GM23338 (cell line): ENCODE data around the gene ITFG1. TPM values are rescaled to one million over a fixed set of nuclear protein-coding genes. Genes with fewer than 3 reads are reported as not detected.

ENCODE experiments used
- ATAC-seq: fragments of 200-7000 bp; cut with Tn5 transposase; 3 replicates; pipeline ENCODE4 v1.9.1; 2020
- DNase-seq: peaks from one replicate; pipeline ENCODE4 v3.0.0-alpha.2; 2015; ENCODE audit warnings: low spot score
- H2AFZ ChIP-seq: fragments of 200-600 bp; sonication (generic); 2 replicates; pipeline ENCODE4 v1.8.0; 2016; ENCODE audit warnings: antibody characterized with exemption, mild to moderate bottlenecking, moderate library complexity
- H3F3A ChIP-seq: fragments of 200-600 bp; sonication (generic); replicated peaks from 2 replicates; pipeline ENCODE4 v1.8.0; 2017; ENCODE audit warnings: antibody characterized with exemption, mixed run types, low read depth
- H3K27ac ChIP-seq: fragments of 200-600 bp; sonication (generic); 2 replicates; pipeline ENCODE4 v1.6.1; 2016; ENCODE audit warnings: low read depth
- H3K27me3 ChIP-seq: fragments of 200-600 bp; sonication (generic); 2 replicates; pipeline ENCODE4 v1.8.0; 2016; ENCODE audit warnings: mild to moderate bottlenecking, mixed run types, moderate library complexity; ENCODE audit not compliant: insufficient read depth
- H3K36me3 ChIP-seq: fragments of 200-600 bp; sonication (generic); 2 replicates; pipeline ENCODE4 v1.8.0; 2016; ENCODE audit warnings: mild to moderate bottlenecking; ENCODE audit not compliant: insufficient read depth
- H3K4me1 ChIP-seq: fragments of 200-600 bp; sonication (generic); 2 replicates; pipeline ENCODE4 v1.8.0; 2016; ENCODE audit warnings: mild to moderate bottlenecking, moderate library complexity; ENCODE audit not compliant: insufficient read depth
- H3K4me2 ChIP-seq: fragments of 200-600 bp; sonication (generic); 2 replicates; pipeline ENCODE4 v1.7.1; 2017; ENCODE audit warnings: mixed run types
- H3K4me3 ChIP-seq: fragments of 200-600 bp; sonication (generic); 2 replicates; pipeline ENCODE4 v1.6.1; 2016; ENCODE audit warnings: mixed run types
- H3K79me2 ChIP-seq: fragments of 200-600 bp; sonication (generic); replicated peaks from 2 replicates; pipeline ENCODE4 v1.8.0; 2017; ENCODE audit warnings: mild to moderate bottlenecking; ENCODE audit not compliant: insufficient read depth
- H3K9me2 ChIP-seq: fragments of 200-600 bp; sonication (generic); 2 replicates; pipeline ENCODE4 v1.8.0; 2017; ENCODE audit not compliant: insufficient read depth
- H4K20me1 ChIP-seq: fragments of 200-600 bp; sonication (generic); replicated peaks from 2 replicates; pipeline ENCODE4 v1.8.0; 2017; ENCODE audit warnings: mild to moderate bottlenecking; ENCODE audit not compliant: insufficient read depth
- H3K27ac Mint-ChIP-seq: 2 replicates; pipeline ENCODE4 v1.8.0; 2020; ENCODE audit warnings: inconsistent platforms, mild to moderate bottlenecking, moderate library complexity, mixed read lengths
- H3K27me3 Mint-ChIP-seq: 3 replicates; pipeline ENCODE4 v1.8.0; 2022; ENCODE audit warnings: low read depth, mild to moderate bottlenecking, moderate library complexity, mixed read lengths, inconsistent platforms; ENCODE audit not compliant: insufficient read depth, poor library complexity
- H3K36me3 Mint-ChIP-seq: 3 replicates; pipeline ENCODE4 v1.8.0; 2021; ENCODE audit warnings: low read depth, mild to moderate bottlenecking, inconsistent platforms, moderate library complexity, mixed read lengths
- H3K4me1 Mint-ChIP-seq: 3 replicates; pipeline ENCODE4 v1.8.0; 2020; ENCODE audit warnings: mild to moderate bottlenecking, inconsistent platforms, mixed read lengths
- H3K4me3 Mint-ChIP-seq: 3 replicates; pipeline ENCODE4 v1.8.0; 2021; ENCODE audit warnings: moderate library complexity, mild to moderate bottlenecking, inconsistent platforms, mixed read lengths
- H3K9me3 Mint-ChIP-seq: 3 replicates; pipeline ENCODE4 v1.8.0; 2020; ENCODE audit warnings: moderate library complexity, mild to moderate bottlenecking, inconsistent platforms, mixed read lengths
- CREB1 ChIP-seq: fragments of 250-450 bp; sonication (Bioruptor Pico); IDR thresholded peaks from 2 replicates; pipeline ENCODE4 v1.5.0; 2020; ENCODE audit warnings: low read depth, mild to moderate bottlenecking, moderate library complexity
- CTCF ChIP-seq, 2 experiments: fragments of 200-600 bp in 1 of 2; sonication (generic) in 1 of 2; conservative IDR thresholded peaks; 2 replicates each; pipeline versions ENCODE4 v1.5.1 to v1.6.1; 2016 to 2017; ENCODE audit warnings: antibody characterized with exemption in 2 of 2, low read depth in 2 of 2, mild to moderate bottlenecking in 2 of 2, moderate library complexity in 1 of 2
- ETS1 ChIP-seq: IDR thresholded peaks from 2 replicates; pipeline ENCODE4 v1.6.1; 2016; ENCODE audit warnings: antibody characterized with exemption
- EZH2phosphoT487 ChIP-seq: fragments of 200-600 bp; sonication (generic); IDR thresholded peaks from one replicate; pipeline ENCODE4 v1.8.1; 2018; ENCODE audit warnings: antibody characterized with exemption; ENCODE audit not compliant: unreplicated experiment
- NANOG ChIP-seq: IDR thresholded peaks from 2 replicates; pipeline ENCODE4 v1.6.1; 2016; ENCODE audit warnings: antibody characterized with exemption, borderline replicate concordance
- POLR2AphosphoS5 ChIP-seq: IDR thresholded peaks from 2 replicates; pipeline ENCODE4 v1.6.1; 2016; ENCODE audit warnings: antibody characterized with exemption, low read depth
- REST ChIP-seq: IDR thresholded peaks from one replicate; pipeline ENCODE4 v1.6.1; 2018; ENCODE audit warnings: antibody characterized with exemption; ENCODE audit not compliant: unreplicated experiment
- STAT1 ChIP-seq: IDR thresholded peaks from one replicate; pipeline ENCODE4 v1.6.1; 2016; ENCODE audit warnings: antibody characterized with exemption; ENCODE audit not compliant: unreplicated experiment
- ZNF114 ChIP-seq: fragments of 250-450 bp; sonication (Bioruptor Pico); IDR thresholded peaks from 2 replicates; pipeline ENCODE4 v1.5.0; 2020; ENCODE audit warnings: mild to moderate bottlenecking, moderate library complexity
- ZNF331 ChIP-seq: fragments of 250-450 bp; sonication (Bioruptor Pico); IDR thresholded peaks from 2 replicates; pipeline ENCODE4 v1.5.0; 2020; ENCODE audit warnings: low read depth, mild to moderate bottlenecking, moderate library complexity
- polyA plus RNA-seq: library from polyadenylated mRNA; unstranded; fragments of >200 nt; fragmentation: Nextera tagmentation; extraction: Ambion mirVana; gene quantifications from 2 replicates; pipeline ENCODE4 v1.2.1, GENCODE V29; 2016
- total RNA-seq: library from RNA; depleted of rRNA; stranded (reverse); fragments of >200 nt; shearing (Covaris generic); gene quantifications from 2 replicates; pipeline ENCODE4 v1.2.3, GENCODE V29; 2014

Gene ITFG1
- total and polyA plus RNA-seq, 2 experiments from 2014 or later = 18.5 to 26.9 TPM

- no peak for DNase-seq
- Mint-ChIP-seq H3K4me3 (no peak overlapping the region), H3K36me3 (no peaks in the 10 kb centered on the region), H3K27me3 (no peaks in the 10 kb centered on the region), H3K4me1 (peaks cover 42% of the 10 kb centered on the region), H3K9me3 (no peaks in the 10 kb centered on the region; the same call in 2 of the 3 replicates), H3K27ac (no peak overlapping the region)
- H4K20me1 ChIP-seq = no peaks in the 10 kb centered on the region
- H3K4me3 ChIP-seq = no peak overlapping the region
- H3K27ac ChIP-seq = no peak overlapping the region
- ATAC-seq = no peak
- TF ChIP-seq ZNF331 = no peak
- no peak for TF ChIP-seq EZH2phosphoT487
- TF ChIP-seq CREB1 (CRISPR knock-in tag) = no peak
- no peaks in the 10 kb centered on the region for H3K9me2 ChIP-seq
- H3K79me2 ChIP-seq = no peaks in the 10 kb centered on the region
- peaks cover 28% of the 10 kb centered on the region for H3K4me1 ChIP-seq
- no peak overlapping the region for H2AFZ ChIP-seq
- no peak overlapping the region for H3K4me2 ChIP-seq
- no peaks in the 10 kb centered on the region for H3F3A ChIP-seq
- H3K36me3 ChIP-seq = no peaks in the 10 kb centered on the region
- no peaks in the 10 kb centered on the region for H3K27me3 ChIP-seq
Measured at GRCh38 chr16:47310792-47311211, 150.1 kb downstream of the ITFG1 start.

- Histone ChIP-seq H3K4me3 (no peak overlapping the region), H3K27ac (no peak overlapping the region), H2AFZ (no peak overlapping the region), H3K9me2 (no peaks in the 10 kb centered on the region), H3K79me2 (no peaks in the 10 kb centered on the region), H3F3A (no peaks in the 10 kb centered on the region), H3K4me2 (0 out of 2 replicates have a peak overlapping the region, but pooled peaks have one; percentile 24), H3K4me1 (peaks cover 28% of the 10 kb centered on the region), H3K36me3 (no peaks in the 10 kb centered on the region), H3K27me3 (no peaks in the 10 kb centered on the region), H4K20me1 (no peaks in the 10 kb centered on the region)
- Mint-ChIP-seq H3K27ac (no peak overlapping the region), H3K27me3 (no peaks in the 10 kb centered on the region), H3K36me3 (no peaks in the 10 kb centered on the region), H3K9me3 (no peaks in the 10 kb centered on the region; the same call in 2 of the 3 replicates), H3K4me3 (no peak overlapping the region), H3K4me1 (peaks cover 38% of the 10 kb centered on the region)
- ATAC-seq = no peak
- no peak for DNase-seq
- TF ChIP-seq ZNF114 (CRISPR knock-in tag) (no peak), CTCF (conservative IDR thresholded peaks at IDR 0.05; ENCODE audit: low read depth in 2 of 2) (no peak), ZNF331 (no peak), NANOG (no peak), STAT1 (no peak), POLR2AphosphoS5 (no peak), REST (no peak), EZH2phosphoT487 (no peak), ETS1 (no peak)
Measured at GRCh38 chr16:47309581-47310312, 151.1 kb downstream of the ITFG1 start.
